SJSA1 (cell line): Measurements from ENCODE around the gene SLC12A7. TPM values are rescaled to one million over a fixed set of nuclear protein-coding genes. Genes with fewer than 3 reads are reported as not detected.
"Not testable (repeated sequence)": the region's sequence is repeated elsewhere in the genome, so short reads cannot be mapped to it uniquely, and the experiment has no call there.

Experiments
- DNase-seq, 2 experiments: peaks; one replicate each; pipeline ENCODE4 v3.0.0-alpha.2; 2015 to 2020; ENCODE audit warnings: low spot score in 2 of 2, low read depth in 1 of 2
- H3K27ac ChIP-seq: fragments of 250-450 bp; sonication (Bioruptor Pico); 2 replicates; pipeline ENCODE4 v1.5.1; 2020; ENCODE audit warnings: mild to moderate bottlenecking, moderate library complexity
- H3K27me3 ChIP-seq: fragments of 250-450 bp; sonication (Bioruptor Pico); replicated peaks from 2 replicates; pipeline ENCODE4 v1.5.1; 2020; ENCODE audit warnings: mild to moderate bottlenecking, moderate library complexity
- H3K36me3 ChIP-seq: fragments of 250-450 bp; sonication (Bioruptor Pico); 2 replicates; pipeline ENCODE4 v1.5.1; 2020; ENCODE audit warnings: mild to moderate bottlenecking
- H3K4me1 ChIP-seq: fragments of 250-450 bp; sonication (Bioruptor Pico); replicated peaks from 2 replicates; pipeline ENCODE4 v1.6.1; 2021; ENCODE audit warnings: mild to moderate bottlenecking
- H3K4me3 ChIP-seq: fragments of 250-450 bp; sonication (Bioruptor Pico); 2 replicates; pipeline ENCODE4 v1.5.1; 2020; ENCODE audit warnings: mild to moderate bottlenecking
- H3K9me3 ChIP-seq: fragments of 250-450 bp; sonication (Bioruptor Pico); replicated peaks from 2 replicates; pipeline ENCODE4 v1.5.1; 2020; ENCODE audit warnings: mild to moderate bottlenecking
- total RNA-seq: library from RNA; depleted of rRNA; stranded (reverse); fragments of >200 nt; shearing (Covaris generic); gene quantifications from 2 replicates; pipeline ENCODE4 v1.2.3, GENCODE V29; 2014

Gene SLC12A7
- total RNA-seq, 1 experiment from 2014 or later, result 11.9 TPM

GRCh38 chr5:1065143-1065750 lies 46.6 kb downstream of the SLC12A7 start:
- no peak for DNase-seq
- H3K9me3 ChIP-seq, result peaks cover 3% of the 10 kb centered on the region; the same call in 1 of the 2 replicates
- no peak overlapping the region for H3K4me3 ChIP-seq
- no peak overlapping the region for H3K27ac ChIP-seq
- H3K27me3 ChIP-seq, result no peaks in the 10 kb centered on the region
- H3K4me1 ChIP-seq, result no peaks in the 10 kb centered on the region
- peaks cover 23% of the 10 kb centered on the region for H3K36me3 ChIP-seq

GRCh38 chr5:1064383-1065142 lies 47.3 kb downstream of the SLC12A7 start:
- H3K9me3 ChIP-seq, result peaks cover 3% of the 10 kb centered on the region; the same call in 1 of the 2 replicates
- no peaks in the 10 kb centered on the region for H3K27me3 ChIP-seq
- peaks cover 29% of the 10 kb centered on the region for H3K36me3 ChIP-seq
- no peak overlapping the region for H3K4me3 ChIP-seq
- no peaks in the 10 kb centered on the region for H3K4me1 ChIP-seq
- DNase-seq, result no peak
- H3K27ac ChIP-seq, result no peak overlapping the region

- Histone ChIP-seq H3K9me3 (peaks cover 3% of the 10 kb centered on the region; the same call in 1 of the 2 replicates), H3K4me1 (no peaks in the 10 kb centered on the region), H3K27me3 (no peaks in the 10 kb centered on the region), H3K27ac (no peak overlapping the region), H3K36me3 (peaks cover 28% of the 10 kb centered on the region; the same call in 1 of the 2 replicates), H3K4me3 (no peak overlapping the region)
- DNase-seq, result no peak
Measured at GRCh38 chr5:1063661-1064382, 48.0 kb downstream of the SLC12A7 start.

GRCh38 chr5:1062761-1063568 lies 48.9 kb downstream of the SLC12A7 start:
- no peaks in the 10 kb centered on the region for H3K27me3 ChIP-seq
- peaks cover 3% of the 10 kb centered on the region; the same call in 1 of the 2 replicates for H3K9me3 ChIP-seq
- H3K4me3 ChIP-seq, result no peak overlapping the region
- no peak overlapping the region for H3K27ac ChIP-seq
- DNase-seq, result no peak
- no peaks in the 10 kb centered on the region for H3K4me1 ChIP-seq
- H3K36me3 ChIP-seq, result peaks cover 30% of the 10 kb centered on the region; the same call in 1 of the 2 replicates

GRCh38 chr5:1061916-1062315 lies 49.9 kb downstream of the SLC12A7 start:
- H3K27me3 ChIP-seq, result no peaks in the 10 kb centered on the region
- H3K4me3 ChIP-seq, result no peak overlapping the region
- H3K4me1 ChIP-seq, result no peaks in the 10 kb centered on the region
- H3K9me3 ChIP-seq, result peaks cover 3% of the 10 kb centered on the region; the same call in 1 of the 2 replicates
- H3K36me3 ChIP-seq, result peaks cover 38% of the 10 kb centered on the region; the same call in 1 of the 2 replicates
- no peak for DNase-seq
- no peak overlapping the region for H3K27ac ChIP-seq

- H3K27me3 ChIP-seq, DNase-seq, H3K4me1 ChIP-seq, H3K4me3 ChIP-seq, H3K27ac ChIP-seq, H3K9me3 ChIP-seq: not testable (repeated sequence)
- peaks cover 41% of the 10 kb centered on the region; the same call in 1 of the 2 replicates for H3K36me3 ChIP-seq
Measured at GRCh38 chr5:1061292-1061691, 50.6 kb downstream of the SLC12A7 start.

- H3K9me3 ChIP-seq, result peaks cover 3% of the 10 kb centered on the region; the same call in 1 of the 2 replicates
- H3K36me3 ChIP-seq, result peaks cover 44% of the 10 kb centered on the region; the same call in 1 of the 2 replicates
Measured at GRCh38 chr5:1060535-1060981, 51.3 kb downstream of the SLC12A7 start.

GRCh38 chr5:1059884-1060263 lies 52.0 kb downstream of the SLC12A7 start:
- Histone ChIP-seq H3K36me3 (peaks cover 45% of the 10 kb centered on the region; the same call in 1 of the 2 replicates), H3K4me1 (no peaks in the 10 kb centered on the region), H3K4me3 (no peak overlapping the region), H3K9me3 (peaks cover 3% of the 10 kb centered on the region; the same call in 1 of the 2 replicates), H3K27ac (no peak overlapping the region), H3K27me3 (no peaks in the 10 kb centered on the region)
- DNase-seq, result no peak

More at GRCh38 chr5:1060535-1060981, 51.3 kb downstream of the SLC12A7 start:
- no peak for DNase-seq
- no peak overlapping the region for H3K27ac ChIP-seq
- H3K27me3 ChIP-seq, result no peaks in the 10 kb centered on the region
- H3K4me1 ChIP-seq, result no peaks in the 10 kb centered on the region
- H3K4me3 ChIP-seq, result no peak overlapping the region

- DNase-seq, result no peak
- H3K4me1 ChIP-seq, result no peaks in the 10 kb centered on the region
- peaks cover 3% of the 10 kb centered on the region; the same call in 1 of the 2 replicates for H3K9me3 ChIP-seq
- no peak overlapping the region for H3K4me3 ChIP-seq
- no peak overlapping the region for H3K27ac ChIP-seq
- no peaks in the 10 kb centered on the region for H3K27me3 ChIP-seq
- peaks cover 46% of the 10 kb centered on the region; the same call in 1 of the 2 replicates for H3K36me3 ChIP-seq
Measured at GRCh38 chr5:1058988-1059883, 52.6 kb downstream of the SLC12A7 start.

GRCh38 chr5:1058083-1058945 lies 53.5 kb downstream of the SLC12A7 start:
- Histone ChIP-seq H3K36me3 (peaks cover 42% of the 10 kb centered on the region; the same call in 1 of the 2 replicates), H3K9me3 (peaks cover 3% of the 10 kb centered on the region; the same call in 1 of the 2 replicates), H3K4me3 (no peak overlapping the region)

GRCh38 chr5:1057485-1058082 lies 54.3 kb downstream of the SLC12A7 start:
- no peaks in the 10 kb centered on the region for H3K27me3 ChIP-seq
- H3K4me3 ChIP-seq, result no peak overlapping the region
- no peak overlapping the region for H3K27ac ChIP-seq
- peaks cover 45% of the 10 kb centered on the region; the same call in 1 of the 2 replicates for H3K36me3 ChIP-seq
- H3K4me1 ChIP-seq, result peaks cover 7% of the 10 kb centered on the region; the same call in 1 of the 2 replicates
- DNase-seq, result no peak
- H3K9me3 ChIP-seq, result no peaks in the 10 kb centered on the region; the same call in 1 of the 2 replicates

More at GRCh38 chr5:1058083-1058945, 53.5 kb downstream of the SLC12A7 start:
- Histone ChIP-seq H3K4me1 (peaks cover 3% of the 10 kb centered on the region; the same call in 1 of the 2 replicates), H3K27ac (no peak overlapping the region), H3K27me3 (no peaks in the 10 kb centered on the region)
- no peak for DNase-seq
